ENCODE results near the gene PRRT3. TPM values are rescaled to one million over a fixed set of nuclear protein-coding genes. Genes with fewer than 3 reads are reported as not detected.
"Not testable (repeated sequence)": the region's sequence is repeated elsewhere in the genome, so short reads cannot be mapped to it uniquely, and the experiment has no call there.

Gene PRRT3
- total RNA-seq, 2 experiments from 2014 or later, result 7.8 to 8.2 TPM

- Mint-ChIP-seq H3K36me3 (peaks cover 4% of the 10 kb centered on the region), H3K27me3 (no peaks in the 10 kb centered on the region), H3K27ac (peak overlapping the region; percentile 74), H3K4me1 (ENCODE audit: low read depth) (peaks cover 14% of the 10 kb centered on the region), H3K9me3 (no peaks in the 10 kb centered on the region), H3K4me3 (peak overlapping the region; percentile 78)
- peak; percentile 87 for DNase-seq
- intact Hi-C loops (cut with micrococcal nuclease), result no loop called here
- ChIA-PET CTCF (interaction anchor here (0.6 to 3.5 kb wide), 31 partner anchors 8 to 443 kb away, joined by 3 to 73 read pairs (median 3); partner anchors contain the start of genes ARPC4, CRELD1, RPUSD3 and SEC13), POLR2A (interaction anchor here (0.8 to 3.2 kb wide), 6 partner anchors 8 to 166 kb away, joined by 3 to 33 read pairs (median 3); partner anchors contain the start of genes CRELD1 and IL17RE)
Observed at GRCh38 chr3:9946112-9947024, 5.8 kb downstream of the PRRT3 start.

GRCh38 chr3:9945358-9945757 lies 6.8 kb downstream of the PRRT3 start:
- H3K27me3 Mint-ChIP-seq, result no peaks in the 10 kb centered on the region
- DNase-seq, result no peak
- peaks cover 5% of the 10 kb centered on the region for H3K4me1 Mint-ChIP-seq (ENCODE audit: low read depth)
- ChIA-PET CTCF (interaction anchor here (1.0 to 3.5 kb wide), 6 partner anchors 13 to 218 kb away, joined by 3 to 73 read pairs (median 6); partner anchors contain the start of gene CRELD1), POLR2A (interaction anchor here (1.0 to 3.2 kb wide), 3 partner anchors 9 to 42 kb away, joined by 3 to 33 read pairs (median 3); partner anchors contain the start of gene CRELD1)
- H3K27ac Mint-ChIP-seq, result no peak overlapping the region
- H3K4me3 Mint-ChIP-seq, result peak overlapping the region; percentile 39
- peaks cover 4% of the 10 kb centered on the region for H3K36me3 Mint-ChIP-seq
- no peaks in the 10 kb centered on the region for H3K9me3 Mint-ChIP-seq
- intact Hi-C loops (cut with micrococcal nuclease), result no loop called here

- Mint-ChIP-seq H3K4me3 (no peak overlapping the region), H3K9me3 (no peaks in the 10 kb centered on the region), H3K4me1 (ENCODE audit: low read depth) (peaks cover 3% of the 10 kb centered on the region), H3K36me3 (peaks cover 4% of the 10 kb centered on the region), H3K27me3 (no peaks in the 10 kb centered on the region), H3K27ac (no peak overlapping the region)
- ChIA-PET CTCF (interaction anchor here (3.8 kb wide), 1 partner anchor 11 kb away, joined by 20 read pairs; the partner anchor contains the start of gene CRELD1), POLR2A (interaction anchor here (3.2 kb wide), 1 partner anchor 11 kb away, joined by 33 read pairs; the partner anchor contains the start of gene CRELD1)
- DNase-seq, result no peak
- intact Hi-C loops (cut with micrococcal nuclease), result no loop called here
Observed at GRCh38 chr3:9944271-9944670, 7.9 kb downstream of the PRRT3 start.

- intact Hi-C loops (cut with micrococcal nuclease), result no loop called here
- DNase-seq, result no peak
- H3K9me3 Mint-ChIP-seq, result no peaks in the 10 kb centered on the region
- H3K27me3 Mint-ChIP-seq, result no peaks in the 10 kb centered on the region
- peaks cover 4% of the 10 kb centered on the region for H3K36me3 Mint-ChIP-seq
- H3K4me1 Mint-ChIP-seq (ENCODE audit: low read depth), result peaks cover 3% of the 10 kb centered on the region
- ChIA-PET CTCF (interaction anchor here (3.8 kb wide), 1 partner anchor 9 kb away, joined by 20 read pairs; the partner anchor contains the start of gene CRELD1), POLR2A (interaction anchor here (2.1 kb wide), 1 partner anchor 10 kb away, joined by 7 read pairs; the partner anchor contains the start of gene CRELD1)
- no peak overlapping the region for H3K27ac Mint-ChIP-seq
- H3K4me3 Mint-ChIP-seq, result no peak overlapping the region
Observed at GRCh38 chr3:9942934-9943690, 9.1 kb downstream of the PRRT3 start.

- no peak overlapping the region for H3K4me3 Mint-ChIP-seq
- POLR2A ChIA-PET, result interaction anchor here (2.1 kb wide), 1 partner anchor 9 kb away, joined by 7 read pairs; the partner anchor contains the start of gene CRELD1
- no peak overlapping the region for H3K27ac Mint-ChIP-seq
- no peak for DNase-seq
- H3K4me1 Mint-ChIP-seq (ENCODE audit: low read depth), result peaks cover 3% of the 10 kb centered on the region
- H3K9me3 Mint-ChIP-seq, result no peaks in the 10 kb centered on the region
- peaks cover 4% of the 10 kb centered on the region for H3K36me3 Mint-ChIP-seq
- intact Hi-C loops (cut with micrococcal nuclease), result no loop called here
- CTCF ChIA-PET, result interaction anchor here (0.6 to 3.8 kb wide), 2 partner anchors 8 to 118 kb away, joined by 3 to 20 read pairs; partner anchors contain the start of gene CRELD1
- H3K27me3 Mint-ChIP-seq, result no peaks in the 10 kb centered on the region
Observed at GRCh38 chr3:9942164-9942563, 10.0 kb downstream of the PRRT3 start.

- intact Hi-C loops (cut with micrococcal nuclease), result no loop called here
- ChIA-PET POLR2A (no interaction called here), CTCF (no interaction called here)
- DNase-seq, result no peak
- H3K27ac Mint-ChIP-seq, result no peak overlapping the region
- H3K36me3 Mint-ChIP-seq, result peaks cover 8% of the 10 kb centered on the region
- H3K9me3 Mint-ChIP-seq, result no peaks in the 10 kb centered on the region
- no peaks in the 10 kb centered on the region for H3K27me3 Mint-ChIP-seq
- peaks cover 6% of the 10 kb centered on the region for H3K4me1 Mint-ChIP-seq (ENCODE audit: low read depth)
- no peak overlapping the region for H3K4me3 Mint-ChIP-seq
Observed at GRCh38 chr3:9940746-9941145, 11.5 kb downstream of the PRRT3 start.

- DNase-seq; H3K27ac Mint-ChIP-seq; H3K9me3 Mint-ChIP-seq; intact Hi-C loops (cut with micrococcal nuclease); H3K27me3 Mint-ChIP-seq; H3K36me3 Mint-ChIP-seq; POLR2A ChIA-PET; H3K4me3 Mint-ChIP-seq: not testable (repeated sequence)
- H3K4me1 Mint-ChIP-seq (ENCODE audit: low read depth), result peaks cover 12% of the 10 kb centered on the region
- CTCF ChIA-PET, result interaction anchor here (0.6 kb wide), 1 partner anchor 12 kb away, joined by 6 read pairs; the partner anchor contains the start of gene PRRT3
Observed at GRCh38 chr3:9939906-9940305, 12.3 kb downstream of the PRRT3 start.

GRCh38 chr3:9938966-9939365 lies 13.2 kb downstream of the PRRT3 start:
- ChIA-PET CTCF (no interaction called here), POLR2A (no interaction called here)
- DNase-seq, result no peak
- H3K4me3 Mint-ChIP-seq, result no peak overlapping the region
- no peak overlapping the region for H3K27ac Mint-ChIP-seq
- peaks cover 19% of the 10 kb centered on the region for H3K4me1 Mint-ChIP-seq (ENCODE audit: low read depth)
- H3K27me3 Mint-ChIP-seq, result no peaks in the 10 kb centered on the region
- intact Hi-C loops (cut with micrococcal nuclease), result no loop called here
- H3K9me3 Mint-ChIP-seq, result no peaks in the 10 kb centered on the region
- H3K36me3 Mint-ChIP-seq, result peaks cover 4% of the 10 kb centered on the region

- POLR2A ChIA-PET, result interaction anchor here (0.7 kb wide), 1 partner anchor 99 kb away, joined by 5 read pairs; no protein-coding TSS in a partner anchor
- H3K36me3 Mint-ChIP-seq, result peaks cover 4% of the 10 kb centered on the region
Observed at GRCh38 chr3:9937486-9938238, 14.5 kb downstream of the PRRT3 start.

GRCh38 chr3:9935966-9936510 lies 16.2 kb downstream of the PRRT3 start:
- POLR2A ChIA-PET, result interaction anchor here (4.9 kb wide), 1 partner anchor 10 kb away, joined by 33 read pairs; no protein-coding TSS in a partner anchor
- Mint-ChIP-seq H3K27me3 (no peaks in the 10 kb centered on the region), H3K27ac (no peak overlapping the region), H3K4me1 (ENCODE audit: low read depth) (peaks cover 28% of the 10 kb centered on the region), H3K4me3 (no peak overlapping the region), H3K36me3 (peaks cover 4% of the 10 kb centered on the region), H3K9me3 (no peaks in the 10 kb centered on the region)
- CTCF ChIA-PET, result interaction anchor here (6.3 kb wide), 1 partner anchor 11 kb away, joined by 73 read pairs; no protein-coding TSS in a partner anchor
- intact Hi-C loops (cut with micrococcal nuclease), result no loop called here
- DNase-seq, result no peak

More at GRCh38 chr3:9937486-9938238, 14.5 kb downstream of the PRRT3 start:
- no peak for DNase-seq
- Mint-ChIP-seq H3K27ac (no peak overlapping the region), H3K9me3 (no peaks in the 10 kb centered on the region), H3K4me1 (ENCODE audit: low read depth) (peaks cover 19% of the 10 kb centered on the region), H3K27me3 (no peaks in the 10 kb centered on the region), H3K4me3 (no peak overlapping the region)
- CTCF ChIA-PET, result interaction anchor here (0.6 kb wide), 1 partner anchor 9 kb away, joined by 3 read pairs; no protein-coding TSS in a partner anchor
- intact Hi-C loops (cut with micrococcal nuclease), result no loop called here

Data from activated CD4-positive, alpha-beta memory T cell treated with anti-CD3 and anti-CD28 coated beads for 36 hours (primary cell).